Ishikawa (cell line): ENCODE results near the gene RYR1.

Experiments
- CEBPB ChIP-seq: IDR thresholded peaks from 2 replicates; pipeline ENCODE4 v1.6.1; 2012
- CREB1 ChIP-seq: IDR thresholded peaks from 2 replicates; pipeline ENCODE4 v1.6.1; 2012; ENCODE audit warnings: low read depth
- EGR1 ChIP-seq: IDR thresholded peaks from 2 replicates; pipeline ENCODE4 v1.6.1; 2012
- EP300 ChIP-seq: IDR thresholded peaks from 2 replicates; pipeline ENCODE4 v1.6.1; 2012; ENCODE audit warnings: borderline replicate concordance
- FOXM1 ChIP-seq: IDR thresholded peaks from 2 replicates; pipeline ENCODE4 v1.6.1; 2012; ENCODE audit warnings: low read depth, borderline replicate concordance
- NFIC ChIP-seq: IDR thresholded peaks from 2 replicates; pipeline ENCODE4 v1.6.1; 2012
- RAD21 ChIP-seq: IDR thresholded peaks from 2 replicates; pipeline ENCODE4 v1.6.1; 2012; ENCODE audit warnings: low read depth
- TAF1 ChIP-seq: IDR thresholded peaks from 2 replicates; pipeline ENCODE4 v1.6.1; 2012; ENCODE audit warnings: low read depth, mild to moderate bottlenecking
- TCF12 ChIP-seq: IDR thresholded peaks from 2 replicates; pipeline ENCODE4 v1.6.1; 2012; ENCODE audit warnings: low read depth
- TEAD4 ChIP-seq: IDR thresholded peaks from 2 replicates; pipeline ENCODE4 v1.6.1; 2012
- YY1 ChIP-seq: IDR thresholded peaks from 2 replicates; pipeline ENCODE4 v1.6.1; 2012; ENCODE audit warnings: low read depth
- ZBTB7A ChIP-seq: IDR thresholded peaks from 2 replicates; pipeline ENCODE4 v1.6.1; 2012; ENCODE audit warnings: low read depth
- TF ChIP-seq, protein P1 (sequence below): IDR thresholded peaks from 2 replicates; pipeline ENCODE4 v1.6.1; 2012
- TF ChIP-seq, protein P2 (sequence below): IDR thresholded peaks from 2 replicates; pipeline ENCODE4 v1.6.1; 2012; ENCODE audit warnings: low read depth, mild to moderate bottlenecking
- TF ChIP-seq, protein P3 (sequence below): IDR thresholded peaks from 2 replicates; pipeline ENCODE4 v1.6.1; 2012

Gene RYR1

DNA sequence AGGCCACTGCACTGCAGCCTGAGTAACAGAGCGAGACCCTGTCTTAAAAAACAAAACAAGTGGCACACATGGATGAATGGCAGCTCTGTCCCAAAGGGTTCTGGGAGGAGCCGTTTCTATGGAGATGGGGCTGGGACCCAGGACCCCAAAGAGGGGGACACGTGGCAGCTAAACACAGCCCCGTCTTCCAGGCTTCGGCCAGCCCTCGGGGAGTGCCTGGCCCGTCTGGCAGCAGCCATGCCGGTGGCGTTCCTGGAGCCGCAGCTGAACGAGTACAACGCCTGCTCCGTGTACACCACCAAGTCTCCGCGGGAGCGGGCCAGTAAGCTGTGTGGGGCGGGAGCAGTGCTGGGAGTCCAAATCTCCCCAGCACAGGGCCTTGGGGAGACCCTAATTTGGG lies 82.4 kb downstream of the RYR1 start:
- TF ChIP-seq, protein P1, sequence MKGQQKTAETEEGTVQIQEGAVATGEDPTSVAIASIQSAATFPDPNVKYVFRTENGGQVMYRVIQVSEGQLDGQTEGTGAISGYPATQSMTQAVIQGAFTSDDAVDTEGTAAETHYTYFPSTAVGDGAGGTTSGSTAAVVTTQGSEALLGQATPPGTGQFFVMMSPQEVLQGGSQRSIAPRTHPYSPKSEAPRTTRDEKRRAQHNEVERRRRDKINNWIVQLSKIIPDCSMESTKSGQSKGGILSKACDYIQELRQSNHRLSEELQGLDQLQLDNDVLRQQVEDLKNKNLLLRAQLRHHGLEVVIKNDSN: no peak
- TF ChIP-seq EP300 (no peak), TEAD4 (no peak), YY1 (no peak), RAD21 (no peak), CREB1 (no peak), TCF12 (no peak), EGR1 (no peak), FOXM1 (no peak), TAF1 (no peak), ZBTB7A (no peak), NFIC (no peak), CEBPB (no peak)
- TF ChIP-seq, protein P2, sequence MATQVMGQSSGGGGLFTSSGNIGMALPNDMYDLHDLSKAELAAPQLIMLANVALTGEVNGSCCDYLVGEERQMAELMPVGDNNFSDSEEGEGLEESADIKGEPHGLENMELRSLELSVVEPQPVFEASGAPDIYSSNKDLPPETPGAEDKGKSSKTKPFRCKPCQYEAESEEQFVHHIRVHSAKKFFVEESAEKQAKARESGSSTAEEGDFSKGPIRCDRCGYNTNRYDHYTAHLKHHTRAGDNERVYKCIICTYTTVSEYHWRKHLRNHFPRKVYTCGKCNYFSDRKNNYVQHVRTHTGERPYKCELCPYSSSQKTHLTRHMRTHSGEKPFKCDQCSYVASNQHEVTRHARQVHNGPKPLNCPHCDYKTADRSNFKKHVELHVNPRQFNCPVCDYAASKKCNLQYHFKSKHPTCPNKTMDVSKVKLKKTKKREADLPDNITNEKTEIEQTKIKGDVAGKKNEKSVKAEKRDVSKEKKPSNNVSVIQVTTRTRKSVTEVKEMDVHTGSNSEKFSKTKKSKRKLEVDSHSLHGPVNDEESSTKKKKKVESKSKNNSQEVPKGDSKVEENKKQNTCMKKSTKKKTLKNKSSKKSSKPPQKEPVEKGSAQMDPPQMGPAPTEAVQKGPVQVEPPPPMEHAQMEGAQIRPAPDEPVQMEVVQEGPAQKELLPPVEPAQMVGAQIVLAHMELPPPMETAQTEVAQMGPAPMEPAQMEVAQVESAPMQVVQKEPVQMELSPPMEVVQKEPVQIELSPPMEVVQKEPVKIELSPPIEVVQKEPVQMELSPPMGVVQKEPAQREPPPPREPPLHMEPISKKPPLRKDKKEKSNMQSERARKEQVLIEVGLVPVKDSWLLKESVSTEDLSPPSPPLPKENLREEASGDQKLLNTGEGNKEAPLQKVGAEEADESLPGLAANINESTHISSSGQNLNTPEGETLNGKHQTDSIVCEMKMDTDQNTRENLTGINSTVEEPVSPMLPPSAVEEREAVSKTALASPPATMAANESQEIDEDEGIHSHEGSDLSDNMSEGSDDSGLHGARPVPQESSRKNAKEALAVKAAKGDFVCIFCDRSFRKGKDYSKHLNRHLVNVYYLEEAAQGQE: no peak
- TF ChIP-seq, protein P3, sequence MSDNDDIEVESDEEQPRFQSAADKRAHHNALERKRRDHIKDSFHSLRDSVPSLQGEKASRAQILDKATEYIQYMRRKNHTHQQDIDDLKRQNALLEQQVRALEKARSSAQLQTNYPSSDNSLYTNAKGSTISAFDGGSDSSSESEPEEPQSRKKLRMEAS: no peak

DNA sequence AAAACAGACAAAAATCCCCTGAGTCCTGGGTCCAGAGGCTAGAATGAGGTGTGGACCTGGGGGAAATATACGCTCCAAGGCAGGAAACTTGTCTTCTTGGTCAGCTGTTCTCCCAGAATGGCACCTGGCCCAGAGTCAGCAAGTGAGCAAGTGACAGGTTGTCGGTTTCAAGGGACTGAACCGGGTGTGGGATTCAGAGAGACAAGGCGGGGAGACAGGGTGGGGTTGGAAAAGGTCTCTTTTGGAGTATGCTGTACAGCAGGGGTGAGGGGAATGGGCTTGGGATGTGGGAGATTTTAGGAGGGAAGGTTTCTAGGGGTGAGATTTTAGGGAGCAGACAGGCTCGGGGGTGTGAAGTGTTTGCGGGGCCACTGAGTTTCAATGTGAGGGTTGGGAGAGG lies 83.3 kb downstream of the RYR1 start:
- TF ChIP-seq RAD21: no peak
- no peak for TF ChIP-seq EP300
- TF ChIP-seq FOXM1: no peak
- no peak for TF ChIP-seq TEAD4
- no peak for TF ChIP-seq EGR1
- TF ChIP-seq ZBTB7A: no peak
- no peak for TF ChIP-seq CREB1
- TF ChIP-seq TCF12: no peak
- TF ChIP-seq CEBPB: no peak
- TF ChIP-seq YY1: no peak
- no peak for TF ChIP-seq NFIC
- TF ChIP-seq TAF1: no peak
- TF ChIP-seq, protein P3: no peak
- TF ChIP-seq, protein P1: no peak
- TF ChIP-seq, protein P2: no peak

DNA sequence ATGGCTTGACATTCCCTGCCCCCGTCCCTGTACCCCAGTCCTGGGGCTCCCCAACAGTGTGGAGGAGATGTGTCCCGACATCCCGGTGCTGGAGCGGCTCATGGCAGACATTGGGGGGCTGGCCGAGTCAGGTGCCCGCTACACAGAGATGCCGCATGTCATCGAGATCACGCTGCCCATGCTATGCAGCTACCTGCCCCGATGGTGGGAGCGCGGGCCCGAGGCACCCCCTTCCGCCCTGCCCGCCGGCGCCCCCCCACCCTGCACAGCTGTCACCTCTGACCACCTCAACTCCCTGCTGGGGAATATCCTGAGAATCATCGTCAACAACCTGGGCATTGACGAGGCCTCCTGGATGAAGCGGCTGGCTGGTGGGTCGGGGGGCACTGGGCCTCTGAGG lies 83.8 kb downstream of the RYR1 start:
- TF ChIP-seq, protein P3: no peak
- TF ChIP-seq TAF1: no peak
- TF ChIP-seq, protein P1: no peak
- TF ChIP-seq TCF12: no peak

DNA sequence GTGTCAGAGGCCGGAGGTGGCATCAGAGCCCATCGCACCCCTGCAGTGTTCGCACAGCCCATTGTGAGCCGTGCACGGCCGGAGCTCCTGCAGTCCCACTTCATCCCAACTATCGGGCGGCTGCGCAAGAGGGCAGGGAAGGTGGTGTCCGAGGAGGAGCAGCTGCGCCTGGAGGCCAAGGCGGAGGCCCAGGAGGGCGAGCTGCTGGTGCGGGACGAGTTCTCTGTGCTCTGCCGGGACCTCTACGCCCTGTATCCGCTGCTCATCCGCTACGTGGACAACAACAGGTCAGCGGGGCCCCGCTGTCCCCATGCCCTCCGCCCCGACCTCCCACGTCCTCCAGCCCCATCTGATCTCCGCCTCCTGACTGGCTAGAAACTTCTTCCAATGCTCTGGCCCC lies 85.7 kb downstream of the RYR1 start:
- no peak for TF ChIP-seq NFIC
- no peak for TF ChIP-seq ZBTB7A

DNA sequence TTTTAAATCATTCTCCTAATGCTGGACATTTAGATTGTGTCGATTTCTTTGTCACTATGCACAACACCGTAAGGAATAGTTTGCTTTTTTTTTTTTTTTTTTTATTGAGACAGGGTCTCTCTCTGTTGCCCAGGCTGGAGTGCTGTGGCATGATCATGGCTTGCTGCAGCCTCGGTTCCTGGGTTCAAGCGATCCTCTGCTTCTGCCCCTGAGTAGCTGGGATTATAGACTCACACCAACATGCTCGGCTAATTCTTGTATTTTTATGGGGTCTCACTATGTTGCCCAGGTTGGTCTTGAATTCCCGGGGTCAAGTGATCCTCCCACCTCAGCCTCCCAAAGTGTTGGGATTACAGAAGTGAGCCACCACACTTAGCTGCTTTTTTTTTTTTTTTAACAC lies 86.5 kb downstream of the RYR1 start:
- TF ChIP-seq TEAD4: no peak
- TF ChIP-seq, protein P2: no peak
- TF ChIP-seq EP300: no peak
- no peak for TF ChIP-seq TCF12
- TF ChIP-seq NFIC: no peak
- TF ChIP-seq, protein P1: no peak
- no peak for TF ChIP-seq ZBTB7A
- no peak for TF ChIP-seq YY1
